A549 treated with RU486 at 1 μM for 4 hours (cell line): ENCODE results near the gene PRKG1. TPM values are rescaled to one million over a fixed set of nuclear protein-coding genes. Genes with fewer than 3 reads are reported as not detected.

Source experiments
- total RNA-seq: library from RNA; stranded (reverse); fragments of 200-300 nt; extraction: Qiagen RNA extraction; gene quantifications from 5 replicates; pipeline ENCODE4 v1.2.3, GENCODE V29; 2022; ENCODE audit warnings: low read depth

The PRKG1 gene
- not detected in 5 replicates for total RNA-seq

GRCh38 chr10:51074238-51075028 is at the start of gene PRKG1:
TSS of gene PRKG1 (plus strand) at chr10:51074487.

GRCh38 chr10:51699475-51700227 is 625.4 kb downstream of the PRKG1 start, which contains the start of gene CSTF2T:
TSS of gene CSTF2T (minus strand) at chr10:51699595. CDS start at chr10:51699549, 46 bp downstream.

GRCh38 chr10:52313933-52314821 is 1239.9 kb downstream of the PRKG1 start, which contains the start of gene DKK1:
TSS of gene DKK1 (plus strand) at chr10:52314281. CDS start at chr10:52314435, 154 bp downstream.

Other genes starting within 250 kb of the PRKG1 start
- gene A1CF, start 188.9 kb upstream of the PRKG1 start, total RNA-seq, result 0.03 to 0.11 TPM in 2 of 5 replicates, not detected in the others